D721Med (cell line): ENCODE measurements around the gene RNF20.

Experiments used
- DNase-seq: peaks from one replicate; pipeline ENCODE4 v3.0.0; 2011; ENCODE audit warnings: low spot score; ENCODE audit not compliant: insufficient read length
- FAIRE-seq: peaks from 2 replicates; lab custom pipeline; 2011; peaks lifted over from hg19 to GRCh38; lab: Jason Lieb, UNC
- CTCF ChIP-seq: IDR thresholded peaks from 2 replicates; pipeline ENCODE4 v1.5.1; 2012; ENCODE audit warnings: mild to moderate bottlenecking, control low read depth; ENCODE audit not compliant: insufficient read depth; ENCODE audit errors: missing control alignments

Gene RNF20

GRCh38 chr9:101498323-101498722 is 35.3 kb upstream of the RNF20 start:
- FAIRE-seq (no peak), DNase-seq (no peak)
- TF ChIP-seq CTCF: no peak

- FAIRE-seq: no peak
- DNase-seq: no peak
- no peak for TF ChIP-seq CTCF
These were observed 29.5 kb upstream of the RNF20 start for GRCh38 chr9:101504188-101504587.

- no peak for TF ChIP-seq CTCF
- no peak for DNase-seq
- FAIRE-seq: no peak
These were observed 25.4 kb upstream of the RNF20 start for GRCh38 chr9:101508211-101508610.

- no peak for FAIRE-seq
These were observed 24.1 kb upstream of the RNF20 start for GRCh38 chr9:101509572-101509971.

GRCh38 chr9:101510459-101510858 is 23.2 kb upstream of the RNF20 start:
- FAIRE-seq: no peak

More at GRCh38 chr9:101509572-101509971, 24.1 kb upstream of the RNF20 start:
- no peak for TF ChIP-seq CTCF
- DNase-seq: no peak

GRCh38 chr9:101511009-101511408 is 22.6 kb upstream of the RNF20 start:
- DNase-seq: no peak
- no peak for TF ChIP-seq CTCF
- FAIRE-seq: no peak

More at GRCh38 chr9:101510459-101510858, 23.2 kb upstream of the RNF20 start:
- TF ChIP-seq CTCF: no peak
- DNase-seq: no peak

- no peak for TF ChIP-seq CTCF
- no peak for DNase-seq
These were observed 21.5 kb upstream of the RNF20 start for GRCh38 chr9:101512116-101512515.

More at GRCh38 chr9:101512116-101512515, 21.5 kb upstream of the RNF20 start:
- no peak for FAIRE-seq
